Stimulated activated naive CD8-positive, alpha-beta T cell treated with anti-CD3 and anti-CD28 coated beads, Interleukin-15, amount 100 ng/mL, for 72 hours (primary cell): ENCODE data around the gene EEFSEC.
A peak's percentile ranks its signal among the peaks of the same experiment; 100 is the strongest.

Source experiments
- ATAC-seq: fragments of 150-1000 bp; cut with Tn5 transposase; 2 replicates; pipeline ENCODE4 v1.10.0; 2021; ENCODE audit warnings: mild to moderate bottlenecking, moderate library complexity
- DNase-seq, 2 donors: peaks; one replicate each; pipeline ENCODE4 v3.0.0; 2021 to 2022
- H3K27ac Mint-ChIP-seq, 2 donors: one replicate each; pipeline ENCODE4 v1.8.0; 2022; ENCODE audit warnings: mild to moderate bottlenecking in 2 of 2, mixed read lengths in 2 of 2, moderate library complexity in 2 of 2
- H3K27me3 Mint-ChIP-seq: one replicate; pipeline ENCODE4 v1.8.0; 2022; ENCODE audit warnings: mixed read lengths
- H3K4me1 Mint-ChIP-seq: one replicate; pipeline ENCODE4 v1.8.0; 2022; ENCODE audit warnings: mild to moderate bottlenecking, mixed read lengths
- H3K4me3 Mint-ChIP-seq, 2 donors: one replicate each; pipeline ENCODE4 v1.8.0; 2022; ENCODE audit warnings: mild to moderate bottlenecking in 2 of 2, mixed read lengths in 2 of 2, moderate library complexity in 1 of 2
- H3K9me3 Mint-ChIP-seq, 2 donors: one replicate each; pipeline ENCODE4 v1.8.0; 2022; ENCODE audit warnings: mixed read lengths in 2 of 2

The EEFSEC gene

DNA sequence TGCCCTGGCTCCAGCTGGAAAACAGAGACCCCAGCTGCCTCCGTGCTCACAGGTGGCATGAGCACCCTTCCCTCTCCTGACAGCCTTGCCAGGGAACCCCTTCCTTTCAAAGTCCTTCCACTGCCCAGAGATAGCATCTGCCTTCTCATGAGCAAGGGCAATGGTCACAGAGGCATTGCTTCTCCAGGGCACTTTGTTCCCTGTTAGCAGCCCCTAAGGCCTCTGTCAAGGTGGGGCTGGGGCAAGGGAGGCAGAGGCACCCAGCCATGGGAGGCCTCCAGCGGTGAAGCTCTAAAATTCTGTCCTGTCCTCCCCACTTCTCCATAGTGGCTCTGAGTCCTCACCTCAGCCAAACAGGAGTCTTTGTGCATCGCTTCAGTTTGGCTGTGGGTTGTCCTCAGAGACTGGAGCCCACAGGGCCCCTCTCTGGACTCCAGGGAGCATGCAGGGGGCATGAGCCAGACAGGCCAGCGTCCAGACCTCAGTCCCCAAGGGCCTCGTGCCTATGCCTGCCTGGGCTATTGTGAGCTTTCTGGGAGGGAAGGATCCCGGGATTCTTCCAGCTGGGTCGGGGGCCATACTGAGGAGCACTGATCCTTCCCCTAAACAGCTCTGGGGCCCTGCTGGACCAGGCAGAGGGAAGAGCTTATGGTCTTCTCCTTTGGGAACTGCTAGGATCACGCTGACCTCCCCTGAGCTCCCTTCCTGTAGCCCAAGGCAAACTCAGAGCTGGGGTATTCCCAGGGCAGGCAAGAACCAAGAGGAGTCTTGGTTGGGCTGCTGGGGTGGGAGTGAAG lies 206.8 kb downstream of the EEFSEC start:
- DNase-seq (no peak), ATAC-seq (no peak)
- Mint-ChIP-seq H3K4me1 (no peaks in the 10 kb centered on the region), H3K27me3 (no peaks in the 10 kb centered on the region), H3K9me3 (no peaks in the 10 kb centered on the region), H3K4me3 (no peak overlapping the region), H3K27ac (peak overlapping the region in 1 of 2 donors; percentile 51)

DNA sequence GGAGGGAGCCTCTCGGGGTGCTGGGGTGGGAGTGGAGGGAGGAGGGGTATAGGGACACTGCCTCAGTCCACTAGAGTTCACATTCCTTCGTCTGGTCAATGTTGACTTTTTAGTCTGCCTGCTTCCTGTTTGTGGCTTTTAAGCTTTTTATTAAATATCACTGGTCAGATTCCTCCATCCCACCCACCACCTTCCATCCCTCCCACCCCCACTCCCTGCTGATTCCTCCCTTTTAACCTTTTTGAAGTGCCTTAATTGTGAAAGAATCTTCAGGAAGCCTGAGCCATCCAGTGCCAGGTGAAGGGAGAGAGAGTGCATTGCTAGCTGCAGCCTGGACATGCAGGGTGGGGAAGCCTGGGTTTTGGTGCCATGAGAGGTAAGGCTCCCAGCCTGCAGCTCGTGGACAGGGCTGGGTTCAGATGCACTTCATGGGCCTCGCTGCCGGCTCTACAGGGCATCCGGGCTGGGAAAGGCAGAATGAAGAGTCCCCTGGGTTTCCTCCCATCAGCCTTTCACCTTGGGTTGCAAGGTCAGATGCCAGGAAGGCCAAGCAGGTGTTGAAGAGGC lies 207.5 kb downstream of the EEFSEC start:
- H3K27ac Mint-ChIP-seq, result no peak overlapping the region
- no peak for ATAC-seq
- no peaks in the 10 kb centered on the region for H3K27me3 Mint-ChIP-seq
- no peaks in the 10 kb centered on the region for H3K4me1 Mint-ChIP-seq
- H3K4me3 Mint-ChIP-seq, result no peak overlapping the region
- H3K9me3 Mint-ChIP-seq, result no peaks in the 10 kb centered on the region
- DNase-seq, result no peak

DNA sequence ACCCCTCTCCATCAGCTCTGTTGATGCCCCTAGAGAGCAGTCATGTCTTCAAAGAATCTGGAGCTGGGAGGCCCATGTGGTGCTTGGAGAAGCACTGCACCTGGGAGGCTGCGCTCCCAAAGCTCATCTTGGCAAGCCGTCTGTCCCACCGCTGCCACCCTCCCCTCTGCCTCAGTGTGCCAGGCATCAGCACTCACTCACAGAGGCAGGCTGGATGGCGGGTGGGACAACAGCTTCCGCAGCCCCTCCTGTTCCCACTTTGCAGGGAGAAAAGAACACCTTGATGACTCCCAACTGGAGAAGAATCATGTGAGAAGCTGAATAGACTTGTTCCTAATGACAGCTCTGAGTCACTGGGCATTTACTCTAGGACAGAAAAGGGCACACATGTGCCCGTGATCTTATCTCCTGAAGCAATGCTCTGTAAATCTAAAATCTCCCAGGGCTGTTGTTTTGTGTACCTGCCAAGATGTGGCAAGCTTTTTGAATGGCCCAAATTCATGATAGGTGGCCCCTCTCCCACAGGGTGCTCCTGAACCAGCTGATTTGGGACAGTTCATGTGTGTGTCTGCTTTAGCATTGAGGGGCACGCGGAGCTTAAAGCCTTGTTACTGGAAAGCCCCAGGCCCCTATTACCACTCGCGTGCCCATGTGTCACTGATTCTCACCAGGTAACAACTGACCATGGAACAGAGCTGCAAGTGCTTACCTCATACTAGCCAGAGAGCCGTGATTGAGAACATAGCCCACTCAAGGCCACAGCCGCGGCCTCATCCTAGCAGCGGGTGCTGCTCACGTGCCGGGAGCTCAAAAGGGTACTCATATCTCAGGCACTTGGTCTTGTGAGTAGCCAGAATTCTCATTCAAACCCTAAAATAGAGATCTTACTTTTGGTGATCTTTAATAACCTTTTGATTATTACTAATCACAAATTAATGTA lies 209.0 kb downstream of the EEFSEC start:
- Mint-ChIP-seq H3K27ac (no peak overlapping the region), H3K27me3 (no peaks in the 10 kb centered on the region), H3K4me1 (peaks cover 6% of the 10 kb centered on the region), H3K9me3 (no peaks in the 10 kb centered on the region), H3K4me3 (no peak overlapping the region)
- DNase-seq (no peak), ATAC-seq (no peak)

DNA sequence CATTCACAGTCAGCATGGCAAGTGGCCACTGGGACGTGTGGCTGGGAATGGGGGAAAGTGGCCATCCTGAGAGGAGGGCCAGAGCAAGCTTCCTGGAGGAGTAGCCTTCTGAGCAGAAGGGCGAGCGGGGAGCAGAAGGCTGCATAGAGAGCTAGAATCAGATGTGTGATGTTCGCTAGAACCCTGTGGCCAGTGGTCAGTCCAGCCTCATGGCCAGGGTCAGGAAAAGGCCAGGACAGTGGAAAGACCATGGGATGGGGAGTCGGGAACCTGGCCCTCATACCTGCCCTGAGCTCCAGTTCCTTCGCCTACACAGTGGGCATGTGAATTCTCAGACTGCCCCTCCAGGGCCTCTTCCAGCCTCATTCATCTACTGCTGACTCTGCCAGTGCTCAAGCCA lies 211.0 kb downstream of the EEFSEC start:
- H3K27ac Mint-ChIP-seq, result no peak overlapping the region
- no peaks in the 10 kb centered on the region for H3K9me3 Mint-ChIP-seq
- ATAC-seq, result no peak

DNA sequence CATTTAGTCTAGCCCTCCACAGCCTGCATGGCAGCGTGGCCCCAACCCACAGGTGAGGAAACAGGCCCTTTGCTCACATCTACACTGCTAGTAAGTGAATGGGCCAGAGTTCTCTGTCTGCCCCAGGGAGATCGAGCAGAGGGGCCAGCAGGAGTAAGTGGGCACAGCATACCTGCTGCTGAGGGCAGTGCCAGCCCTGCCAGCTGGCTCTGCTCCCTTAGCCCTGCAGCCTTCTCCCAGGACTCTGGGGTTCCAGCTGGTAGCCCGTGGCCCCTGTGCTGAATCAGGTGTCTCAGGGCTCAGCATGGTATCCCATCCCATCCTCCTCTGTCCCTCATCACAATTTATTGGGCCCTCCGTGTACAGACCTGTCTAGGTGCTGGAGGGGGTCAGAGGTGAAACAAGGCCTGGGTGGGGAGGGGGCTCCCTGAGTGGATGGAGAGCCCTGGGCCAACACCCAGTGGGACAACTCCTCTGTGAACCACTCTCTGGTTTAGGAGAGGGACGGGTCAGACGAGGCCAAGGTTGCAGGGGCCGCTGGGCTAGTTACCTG lies 211.6 kb downstream of the EEFSEC start:
- no peak for DNase-seq
- no peaks in the 10 kb centered on the region for H3K27me3 Mint-ChIP-seq
- H3K4me1 Mint-ChIP-seq, result peaks cover 6% of the 10 kb centered on the region
- ATAC-seq, result no peak
- no peak overlapping the region for H3K4me3 Mint-ChIP-seq
- peak overlapping the region; percentile 3 to 19 for H3K27ac Mint-ChIP-seq
- H3K9me3 Mint-ChIP-seq, result no peaks in the 10 kb centered on the region

More for the DNA sequence above, 211.0 kb downstream of the EEFSEC start:
- H3K4me3 Mint-ChIP-seq, result no peak overlapping the region
- no peak for DNase-seq
- no peaks in the 10 kb centered on the region for H3K27me3 Mint-ChIP-seq
- peaks cover 6% of the 10 kb centered on the region for H3K4me1 Mint-ChIP-seq

DNA sequence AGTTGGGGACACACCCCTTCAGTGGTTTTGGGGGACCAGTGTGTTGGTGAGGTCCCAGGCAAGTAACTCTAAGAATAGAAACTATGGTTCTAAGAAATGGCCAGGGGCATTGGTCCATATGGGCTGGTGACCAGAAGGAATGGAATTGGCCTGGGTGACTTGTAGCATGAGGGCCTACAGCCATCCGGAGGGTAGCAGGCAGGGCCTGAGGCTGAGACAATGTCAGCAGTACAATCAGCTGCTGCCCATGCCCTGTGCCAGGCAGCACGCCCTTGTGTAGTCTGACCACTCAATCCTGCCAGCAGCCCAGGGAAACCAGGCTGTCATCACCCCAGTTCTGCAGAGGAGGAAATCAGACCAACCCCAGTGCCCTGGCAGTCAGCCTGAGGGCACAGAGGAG lies 212.9 kb downstream of the EEFSEC start:
- DNase-seq, result no peak
- ATAC-seq, result no peak
- Mint-ChIP-seq H3K9me3 (no peaks in the 10 kb centered on the region), H3K4me1 (peaks cover 6% of the 10 kb centered on the region), H3K27ac (peak overlapping the region in 1 of 2 donors; percentile 2), H3K27me3 (no peaks in the 10 kb centered on the region), H3K4me3 (no peak overlapping the region)

DNA sequence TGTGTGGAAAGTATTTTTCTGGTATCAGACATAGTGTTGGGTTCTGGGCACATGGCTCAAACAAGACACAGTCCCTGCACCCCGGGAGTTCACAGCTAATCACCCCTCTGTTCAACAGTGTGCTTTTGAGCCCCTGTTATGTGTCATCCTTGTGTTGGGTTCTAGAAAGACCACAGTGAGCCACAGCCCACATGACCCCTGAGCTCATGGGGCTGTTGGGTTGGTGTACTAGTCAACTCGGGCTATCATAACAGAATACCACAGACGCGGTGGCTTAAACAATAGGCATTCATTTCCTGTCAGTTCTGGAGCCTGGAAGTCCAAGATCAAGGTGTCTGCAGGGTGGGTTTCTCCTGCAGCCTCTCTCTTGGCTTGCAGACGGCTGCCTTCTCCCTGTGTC lies 213.4 kb downstream of the EEFSEC start:
- Mint-ChIP-seq H3K27me3 (no peaks in the 10 kb centered on the region), H3K27ac (peak overlapping the region in 1 of 2 donors; percentile 38)
- ATAC-seq, result peak; percentile 61

DNA sequence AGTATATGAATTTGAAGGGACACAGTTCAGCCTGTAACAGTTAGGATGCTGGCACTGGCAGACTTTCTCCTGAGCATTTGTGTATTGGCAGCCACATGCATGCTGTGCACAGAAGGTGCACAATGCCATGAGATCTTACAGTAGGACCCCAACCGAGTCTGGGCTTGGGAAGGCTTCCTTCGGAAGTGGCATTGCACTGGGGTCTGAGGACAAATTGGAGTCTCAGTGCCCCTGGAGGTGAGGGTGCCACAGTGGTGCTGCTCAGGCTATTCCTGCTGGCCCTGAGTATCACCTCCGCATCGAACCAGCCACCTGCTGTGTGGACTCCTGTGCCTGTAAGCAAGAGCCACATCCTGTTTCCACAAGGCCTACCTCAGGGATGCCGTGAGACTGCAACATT lies 213.9 kb downstream of the EEFSEC start:
- Mint-ChIP-seq H3K4me1 (peaks cover 17% of the 10 kb centered on the region), H3K9me3 (no peaks in the 10 kb centered on the region), H3K27ac (no peak overlapping the region), H3K27me3 (no peaks in the 10 kb centered on the region), H3K4me3 (no peak overlapping the region)
- DNase-seq (no peak), ATAC-seq (no peak)

More for the DNA sequence above, 213.4 kb downstream of the EEFSEC start:
- DNase-seq, result no peak
- peaks cover 12% of the 10 kb centered on the region for H3K4me1 Mint-ChIP-seq
- H3K9me3 Mint-ChIP-seq, result no peaks in the 10 kb centered on the region
- H3K4me3 Mint-ChIP-seq, result no peak overlapping the region

DNA sequence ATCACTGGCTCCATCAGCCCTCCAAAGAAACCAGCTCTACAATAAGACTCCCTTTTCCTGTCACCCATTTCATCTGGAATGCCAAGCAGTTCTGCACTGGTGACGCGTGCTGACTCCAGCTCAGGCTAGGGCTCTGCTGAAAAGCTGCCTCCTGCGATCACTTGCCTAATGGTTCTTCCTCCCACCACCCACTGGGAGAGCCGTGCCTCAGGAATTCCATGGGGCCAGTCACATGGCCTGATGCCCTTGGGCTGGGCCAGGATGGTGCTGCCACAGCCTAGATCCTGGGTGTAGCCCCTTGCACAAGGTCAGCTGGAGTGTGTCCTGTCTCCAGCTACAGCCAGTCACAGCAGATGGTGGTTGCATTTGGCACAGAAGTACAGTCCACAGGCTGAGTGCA lies 214.5 kb downstream of the EEFSEC start:
- ATAC-seq, result no peak
- H3K27me3 Mint-ChIP-seq, result no peaks in the 10 kb centered on the region
- no peaks in the 10 kb centered on the region for H3K9me3 Mint-ChIP-seq
- H3K4me3 Mint-ChIP-seq, result no peak overlapping the region
- H3K27ac Mint-ChIP-seq, result peak overlapping the region in 1 of 2 donors; percentile 10
- H3K4me1 Mint-ChIP-seq, result peaks cover 23% of the 10 kb centered on the region
- no peak for DNase-seq

DNA sequence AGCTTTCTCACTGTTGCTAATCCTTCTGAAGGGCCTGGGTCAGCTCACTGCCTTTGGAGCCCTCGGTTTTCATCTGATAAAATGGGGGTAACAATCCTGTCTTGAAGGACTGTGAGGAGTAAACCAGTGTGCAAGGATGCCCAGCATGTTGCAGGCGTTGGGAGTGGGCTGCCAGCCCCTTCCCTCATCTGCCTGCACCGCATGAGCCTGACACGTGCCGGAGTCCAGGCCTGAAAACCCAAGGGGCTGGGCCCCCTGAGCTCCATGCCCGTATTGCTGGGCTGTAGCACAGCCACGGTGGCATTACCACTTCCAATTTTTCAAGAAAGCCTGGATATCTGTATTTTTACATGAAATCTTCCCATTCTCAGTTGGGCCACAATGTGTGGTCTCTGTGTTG lies 215.3 kb downstream of the EEFSEC start:
- Mint-ChIP-seq H3K9me3 (no peaks in the 10 kb centered on the region), H3K27ac (peak overlapping the region in 1 of 2 donors; percentile 4), H3K4me1 (peaks cover 27% of the 10 kb centered on the region), H3K27me3 (no peaks in the 10 kb centered on the region), H3K4me3 (no peak overlapping the region)
- DNase-seq (no peak), ATAC-seq (no peak)

DNA sequence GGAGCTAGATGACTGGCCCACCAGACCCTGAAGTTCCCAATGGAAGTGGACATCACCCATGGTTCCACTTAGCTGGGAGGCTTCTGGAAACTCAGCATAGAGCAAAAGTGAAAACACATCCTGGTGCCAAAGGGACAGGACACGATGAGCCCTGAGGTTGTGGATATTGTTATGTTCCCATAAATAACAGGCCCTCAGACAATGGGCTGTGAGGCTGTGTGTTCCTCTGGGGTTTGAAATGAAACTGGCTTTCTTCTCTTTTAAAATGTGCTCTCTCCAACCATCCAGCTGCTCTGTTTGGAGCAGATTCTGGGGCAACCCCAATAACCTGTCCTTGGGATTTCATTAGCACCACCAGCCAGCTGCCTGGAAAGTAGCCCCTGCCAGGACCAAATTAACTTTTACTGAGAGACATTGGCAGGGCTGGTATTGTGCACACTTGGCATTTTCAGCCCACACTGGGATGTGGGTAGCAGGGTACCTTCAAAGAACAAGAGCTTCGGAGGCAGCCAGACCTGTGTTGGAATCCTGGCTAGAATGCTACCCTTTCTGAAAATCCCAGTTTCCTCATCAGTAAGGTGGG lies 215.9 kb downstream of the EEFSEC start:
- H3K27me3 Mint-ChIP-seq, result no peaks in the 10 kb centered on the region
- H3K9me3 Mint-ChIP-seq, result no peaks in the 10 kb centered on the region
- ATAC-seq, result no peak
- H3K27ac Mint-ChIP-seq, result peak overlapping the region in 1 of 2 donors; percentile 4
- peaks cover 27% of the 10 kb centered on the region for H3K4me1 Mint-ChIP-seq
- no peak for DNase-seq
- no peak overlapping the region for H3K4me3 Mint-ChIP-seq

DNA sequence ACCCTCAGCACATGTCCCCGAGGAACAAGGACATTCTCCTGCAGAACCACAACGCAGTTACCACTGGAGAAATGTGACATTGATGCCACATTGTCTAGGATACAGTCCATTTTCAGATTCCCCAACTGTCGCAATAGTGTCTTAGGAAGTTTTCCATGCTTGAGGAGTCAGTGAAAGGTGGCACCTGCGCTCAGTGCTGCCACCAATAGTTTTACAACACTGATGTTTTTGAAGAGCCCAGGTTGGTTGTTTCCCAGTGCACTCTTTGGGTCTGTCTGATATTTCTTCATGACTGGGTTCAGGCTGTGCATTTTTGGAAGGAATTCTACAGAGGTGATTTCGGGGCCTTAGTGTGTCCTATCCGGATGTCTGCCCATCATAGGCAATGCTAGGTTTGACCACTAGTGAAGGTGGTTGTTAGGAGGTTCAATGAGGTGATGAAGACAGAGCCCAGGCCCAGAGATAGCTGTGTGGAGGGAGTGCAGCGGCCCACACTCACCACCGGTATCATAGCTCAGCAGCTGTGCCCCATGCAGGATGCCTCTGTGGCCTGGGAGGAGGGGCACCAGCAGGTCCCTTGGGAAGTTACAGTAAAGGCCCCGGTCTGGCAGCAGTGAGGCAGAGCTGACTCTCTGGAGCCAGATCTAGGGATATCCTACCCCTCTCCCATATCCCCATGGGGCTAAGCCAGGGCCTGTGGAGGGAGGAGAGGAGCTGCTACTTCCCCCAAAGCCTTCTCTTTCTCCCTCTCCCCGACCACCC lies 216.8 kb downstream of the EEFSEC start:
- DNase-seq (no peak), ATAC-seq (no peak)
- Mint-ChIP-seq H3K9me3 (no peaks in the 10 kb centered on the region), H3K27me3 (no peaks in the 10 kb centered on the region), H3K4me3 (no peak overlapping the region), H3K4me1 (peaks cover 27% of the 10 kb centered on the region), H3K27ac (no peak overlapping the region)

DNA sequence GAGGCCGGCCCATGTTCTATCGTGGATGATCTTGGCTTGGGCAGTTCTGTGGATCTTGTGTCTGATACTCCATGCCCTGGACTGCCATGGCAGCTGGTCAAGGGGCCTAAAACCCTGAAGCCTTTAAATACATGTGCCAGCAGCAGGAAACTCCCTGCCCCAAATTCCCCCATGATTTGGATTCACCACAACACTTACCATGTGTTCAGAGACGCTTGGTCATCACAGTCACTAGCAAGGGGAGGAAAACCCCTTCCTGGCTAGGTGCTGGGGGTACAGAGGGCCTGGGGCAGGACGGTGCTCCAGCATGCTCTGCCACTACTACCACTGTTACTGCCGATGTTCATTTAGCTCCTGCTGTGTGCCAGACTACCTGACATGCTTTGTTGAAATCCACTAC lies 219.0 kb downstream of the EEFSEC start:
- Mint-ChIP-seq H3K27me3 (no peaks in the 10 kb centered on the region), H3K4me3 (no peak overlapping the region), H3K4me1 (peaks cover 21% of the 10 kb centered on the region), H3K27ac (peak overlapping the region; percentile 49 to 74), H3K9me3 (no peaks in the 10 kb centered on the region)
- ATAC-seq, result peak; percentile 91
- peak in 1 of 2 donors; percentile 47 for DNase-seq

DNA sequence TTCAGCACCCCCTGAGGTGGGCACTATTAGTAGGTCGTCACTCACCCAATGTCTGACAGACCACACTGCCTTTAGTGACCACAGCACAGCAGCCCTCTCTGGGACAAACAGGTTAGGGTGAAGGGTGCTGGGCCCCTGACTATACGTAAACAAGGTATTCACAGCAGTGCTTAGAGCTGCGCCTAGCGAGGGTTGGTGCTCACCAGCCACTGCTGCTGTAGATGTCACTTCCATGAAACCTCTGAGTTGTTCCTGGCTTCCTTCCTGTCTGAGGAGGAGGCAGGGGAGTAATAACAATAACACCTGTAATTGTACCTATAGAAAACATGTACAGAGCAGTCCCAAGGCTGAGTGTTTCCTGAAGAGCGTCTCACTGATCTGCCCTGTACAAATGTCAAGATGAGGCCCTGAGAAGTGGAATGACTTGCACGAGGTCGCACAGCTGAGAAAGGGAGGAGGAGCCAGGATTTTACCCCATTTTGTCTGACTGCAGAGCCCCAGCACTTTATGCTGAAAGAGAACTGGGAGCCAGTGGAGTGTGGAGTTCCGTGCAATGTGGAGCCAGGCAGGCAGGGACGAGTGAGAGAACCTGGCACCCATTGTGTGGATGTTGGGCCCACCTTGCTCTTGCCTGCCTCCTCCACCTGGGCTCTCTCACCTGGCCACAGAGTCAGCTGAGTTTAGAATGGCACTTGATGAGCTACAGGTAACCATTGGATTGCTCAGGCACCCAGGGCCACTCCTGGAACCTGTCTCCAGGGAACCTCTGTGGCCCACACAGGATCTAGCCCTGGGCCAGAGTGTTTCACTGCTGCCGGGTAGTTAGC lies 219.6 kb downstream of the EEFSEC start:
- H3K9me3 Mint-ChIP-seq, result no peaks in the 10 kb centered on the region
- DNase-seq (no peak), ATAC-seq (peak; percentile 39)
- no peaks in the 10 kb centered on the region for H3K27me3 Mint-ChIP-seq
- H3K4me3 Mint-ChIP-seq, result no peak overlapping the region
- peaks cover 21% of the 10 kb centered on the region for H3K4me1 Mint-ChIP-seq
- H3K27ac Mint-ChIP-seq, result peak overlapping the region; percentile 64 to 91
